ENCODE measurements around the gene RAP1GAP2.
"Not testable (repeated sequence)": the region's sequence is repeated elsewhere in the genome, so short reads cannot be mapped to it uniquely, and the experiment has no call there.

The RAP1GAP2 gene

DNA sequence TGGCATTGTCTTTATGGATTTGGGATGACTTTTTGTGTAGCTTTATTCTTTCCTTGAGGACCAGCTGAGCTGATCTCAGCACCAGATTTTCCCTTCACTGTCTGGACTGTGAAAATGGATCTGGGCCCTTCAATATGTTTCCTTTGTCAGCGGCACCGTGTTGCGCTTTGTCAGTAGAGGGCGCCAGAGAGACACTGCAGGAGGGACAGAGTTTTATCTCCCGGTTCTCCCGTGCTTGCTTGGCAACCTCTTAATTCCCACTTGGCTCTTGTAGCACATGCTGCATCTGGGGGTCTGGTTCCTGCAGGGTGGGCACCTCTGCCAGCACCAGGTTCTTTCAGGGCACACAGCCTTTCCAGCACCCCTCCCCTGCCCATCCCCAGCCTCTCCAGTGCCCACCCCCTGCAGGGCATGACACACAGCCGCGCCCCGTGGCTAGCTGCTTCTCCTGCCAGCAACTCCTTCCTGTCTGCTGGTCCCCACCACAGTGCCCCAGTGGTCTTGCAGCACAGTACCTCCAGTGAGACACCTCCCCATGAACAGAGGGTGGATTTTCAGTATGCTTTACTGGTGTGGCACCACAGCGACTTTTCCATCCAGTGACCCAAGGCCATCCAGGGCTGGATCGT is 247.6 kb downstream of the RAP1GAP2 start:
- no peak for DNase-seq (ENCODE audit: low read depth)

DNA sequence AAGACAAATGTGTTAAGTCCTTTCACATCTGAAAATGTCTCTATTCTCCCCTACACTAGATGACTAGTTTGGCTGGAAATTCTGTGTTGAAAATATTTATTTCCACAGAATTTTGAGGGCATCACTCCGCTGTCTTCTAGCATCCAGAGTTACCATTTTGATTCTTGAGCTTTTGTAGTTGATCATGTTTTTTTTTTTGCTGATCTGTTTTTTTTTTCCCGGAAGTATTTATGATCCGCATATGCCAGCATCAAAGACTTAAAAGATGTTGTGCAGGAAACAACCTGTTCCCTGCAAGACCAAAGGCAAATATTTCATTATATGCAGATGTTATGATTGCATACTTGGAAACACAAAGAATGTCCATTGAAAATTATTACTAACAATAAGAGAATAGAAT is 250.5 kb downstream of the RAP1GAP2 start:
- no peak for DNase-seq (ENCODE audit: low read depth)

DNA sequence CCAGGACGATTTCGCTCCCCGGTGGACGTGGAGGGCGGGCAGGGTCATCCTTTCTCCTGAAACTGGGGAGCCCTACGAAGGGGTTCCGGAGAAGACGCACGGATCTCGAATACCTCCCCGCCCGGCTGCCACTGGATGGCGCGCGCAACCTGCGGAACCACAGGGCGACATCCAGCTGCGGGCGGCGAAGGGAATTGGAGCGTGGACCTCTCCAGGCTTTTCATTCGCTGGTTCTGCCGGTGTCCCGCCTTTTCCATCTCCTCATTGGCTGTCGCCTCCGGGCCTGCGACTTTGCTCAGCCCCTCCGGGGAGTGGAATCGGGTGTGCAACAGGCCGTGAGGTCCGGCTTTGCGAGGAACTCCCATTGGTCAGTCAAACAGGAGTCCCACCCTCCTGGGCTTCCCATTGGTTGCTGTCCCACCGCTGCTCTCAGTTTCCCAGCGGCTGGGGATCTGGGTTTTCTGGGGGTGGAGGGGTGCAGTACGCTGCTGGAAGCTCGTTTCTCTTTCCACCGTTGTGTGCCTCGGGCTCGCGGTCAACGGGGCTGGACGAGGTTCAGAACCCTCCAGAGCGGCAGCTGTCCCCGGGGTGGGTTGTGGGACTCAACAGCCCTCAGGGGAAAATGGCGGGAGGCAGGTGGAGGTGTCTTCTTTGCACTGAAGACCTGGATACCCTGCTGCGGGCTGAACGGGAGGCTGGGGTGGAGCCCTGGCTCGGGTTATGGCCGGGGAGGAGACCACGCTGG is 252.7 kb downstream of the RAP1GAP2 start:
- DNase-seq (ENCODE audit: low read depth), result peak; percentile 97

DNA sequence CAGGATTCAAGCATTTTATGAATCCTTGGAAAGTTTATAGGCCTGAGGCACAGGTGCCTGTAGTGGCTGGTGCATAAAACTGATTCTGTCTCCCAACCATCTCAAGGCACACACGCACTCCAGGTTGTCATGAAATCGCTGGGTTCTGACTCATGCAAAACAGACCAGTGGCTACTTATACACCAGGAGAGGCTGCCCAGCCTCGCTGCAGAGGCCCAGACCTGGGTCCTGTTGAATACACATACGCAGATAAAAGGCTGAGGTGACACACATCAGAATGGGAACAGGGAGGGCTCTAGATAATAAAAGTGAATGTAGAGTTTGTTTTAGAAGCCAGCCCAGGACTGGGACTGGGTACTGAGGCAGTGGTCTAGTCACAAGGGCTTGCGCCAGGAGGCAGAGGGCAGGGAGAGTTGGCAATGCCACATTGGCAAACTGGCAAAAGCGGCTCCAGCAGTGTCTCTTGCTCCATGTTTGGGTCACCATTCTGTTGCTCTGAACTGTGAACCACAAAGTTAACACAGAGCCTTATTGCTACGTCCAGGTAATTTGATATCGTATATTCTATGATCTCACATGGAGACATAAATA is 253.6 kb downstream of the RAP1GAP2 start:
- DNase-seq (ENCODE audit: low read depth), result no peak

DNA sequence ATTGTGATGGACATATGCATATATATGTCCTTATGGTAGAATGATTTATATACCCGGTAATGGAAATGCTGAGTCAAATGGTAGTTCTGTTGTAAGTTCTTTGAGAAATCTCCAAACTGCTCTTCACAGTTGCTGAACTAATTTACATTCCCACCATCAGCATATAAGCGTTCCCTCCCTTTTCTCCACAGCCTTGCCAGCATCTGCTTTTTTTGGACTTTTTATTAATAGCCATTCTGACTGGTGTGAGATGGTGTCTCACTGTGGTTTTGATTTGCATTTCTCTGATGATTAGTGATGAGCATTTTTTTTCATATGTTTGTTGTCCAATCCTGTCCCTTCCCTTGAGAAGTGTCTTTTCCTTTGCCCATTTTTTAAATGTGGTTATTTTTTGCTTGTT is 258.6 kb downstream of the RAP1GAP2 start:
- DNase-seq (ENCODE audit: low read depth), result not testable (repeated sequence)

DNA sequence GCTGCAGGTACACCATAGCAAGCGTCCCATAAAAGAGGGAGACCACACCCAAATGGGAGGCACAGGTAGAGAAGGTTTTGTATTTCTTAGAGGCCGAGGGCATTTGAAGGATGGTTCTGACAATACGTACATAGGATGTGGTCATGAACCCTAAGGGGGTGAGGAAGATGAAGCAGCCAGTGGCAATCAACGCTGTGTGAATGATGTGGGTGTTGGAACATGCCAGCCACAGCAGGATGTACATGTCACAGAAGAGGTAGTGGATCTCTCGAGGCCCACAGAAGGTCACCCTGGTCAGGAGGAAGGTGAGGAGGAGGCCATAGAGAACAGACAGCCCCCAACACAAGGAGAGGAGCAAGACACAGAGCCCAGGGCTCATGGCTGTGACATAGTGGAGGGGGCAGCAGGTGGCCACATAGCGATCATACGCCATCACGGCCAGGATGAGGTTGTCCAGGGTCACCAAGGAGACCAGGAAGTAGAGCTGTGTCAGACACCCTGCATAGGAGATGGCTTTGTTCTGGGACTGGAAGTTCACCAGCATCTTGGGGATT is 266.7 kb downstream of the RAP1GAP2 start:
- not testable (repeated sequence) for DNase-seq (ENCODE audit: low read depth)

DNA sequence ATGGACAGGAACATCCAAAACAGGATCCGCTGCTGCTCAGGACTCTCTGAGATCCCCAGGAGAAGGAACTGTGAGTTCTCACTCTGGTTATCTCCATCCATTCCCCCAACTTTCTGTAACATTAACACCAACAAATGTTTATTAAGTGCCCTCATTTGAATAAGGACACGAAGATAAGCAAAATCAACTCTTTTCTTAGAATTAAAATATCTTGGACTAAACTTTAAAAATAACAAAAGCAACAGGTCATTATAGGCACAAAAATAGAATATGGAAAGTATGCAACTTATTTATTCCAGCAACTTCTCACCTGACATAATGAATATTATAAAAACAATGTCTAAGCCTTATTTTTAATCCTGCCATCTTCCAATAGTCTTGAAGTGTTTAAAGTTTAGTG is 267.3 kb downstream of the RAP1GAP2 start, which contains the start of gene OR1D5:
TSS of gene OR1D5 (minus strand) at position 101 of the 400 bp plus-strand sequence. CDS start at position 101, 0 bp downstream.
- DNase-seq (ENCODE audit: low read depth), result not testable (repeated sequence)

DNA sequence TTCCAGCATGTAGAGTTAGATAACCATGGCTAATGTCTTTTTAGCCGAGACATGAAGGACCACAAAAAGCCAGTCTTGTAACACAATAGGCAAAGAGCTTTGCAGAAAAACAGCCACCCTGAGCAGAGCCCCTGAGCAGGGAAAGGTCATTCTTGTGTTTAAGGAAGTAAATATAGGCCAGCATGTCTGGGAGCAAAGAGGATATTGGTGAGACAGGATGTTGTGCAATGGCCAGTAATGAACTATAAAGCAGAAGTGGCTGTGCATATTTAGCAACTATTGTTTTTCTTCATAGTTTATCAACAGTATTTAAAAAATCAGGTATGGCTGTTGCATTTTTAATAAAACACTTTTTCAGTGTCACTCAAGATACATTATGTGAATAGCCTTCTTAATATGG is 269.0 kb downstream of the RAP1GAP2 start:
- not testable (repeated sequence) for DNase-seq (ENCODE audit: low read depth)

DNA sequence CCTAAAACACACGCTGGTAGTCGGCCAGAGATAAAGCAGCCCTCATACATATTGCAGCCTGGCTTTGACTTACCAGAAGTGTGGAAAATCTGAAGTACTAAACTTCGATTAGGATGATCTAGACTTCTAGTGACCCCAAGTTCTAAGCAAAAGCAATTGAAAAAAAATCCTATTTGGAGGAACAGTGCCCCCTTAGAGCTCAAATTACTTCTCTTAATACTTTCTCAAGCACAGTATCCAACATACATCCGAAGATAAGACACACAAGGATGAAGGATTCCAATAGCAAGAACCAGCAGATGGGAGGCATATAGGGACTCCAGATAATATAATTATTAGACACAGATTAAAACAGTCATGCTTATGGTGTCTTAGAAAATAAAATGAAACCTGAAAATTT is 277.6 kb downstream of the RAP1GAP2 start:
- not testable (repeated sequence) for DNase-seq (ENCODE audit: low read depth)

All from fibroblast of the conjunctiva (primary cell).